Endothelial cell of umbilical vein (primary cell): Measurements from ENCODE around the gene ELMO1.

ENCODE experiments used
- CTCF ChIP-seq, 2 donors: IDR thresholded peaks; 1 replicate in 1 of 2; 2 replicates in 1 of 2; pipeline ENCODE4 v1.5.1; 2011; ENCODE audit warnings: low read length in 2 of 2, mild to moderate bottlenecking in 2 of 2, moderate library complexity in 2 of 2, control low read depth in 1 of 2, inconsistent platforms in 1 of 2, low read depth in 1 of 2; ENCODE audit not compliant: insufficient read depth in 1 of 2; ENCODE audit errors: extremely low read depth in 1 of 2
- JUN ChIP-seq: IDR thresholded peaks from 2 replicates; pipeline ENCODE4 v1.6.1; 2011; ENCODE audit warnings: borderline replicate concordance, low read depth; ENCODE audit not compliant: insufficient read length, insufficient read depth
- MAX ChIP-seq: IDR thresholded peaks from 2 replicates; pipeline ENCODE4 v1.6.1; 2011; ENCODE audit not compliant: insufficient read depth, insufficient read length
- POLR2A ChIP-seq: IDR thresholded peaks from 2 replicates; pipeline ENCODE4 v1.6.1; 2012; ENCODE audit warnings: low read depth, mild to moderate bottlenecking, control low read depth, low read length
- POLR2AphosphoS5 ChIP-seq: IDR thresholded peaks from 2 replicates; pipeline ENCODE4 v1.6.1; 2012; ENCODE audit warnings: low read depth, mild to moderate bottlenecking, control low read depth, low read length, moderate library complexity; ENCODE audit not compliant: insufficient read depth

GRCh38 chr7:37105762-37106161, 342.9 kb downstream of the ELMO1 start:
- TF ChIP-seq CTCF (IDR thresholded peaks at IDR 0.05; ENCODE audit: extremely low read depth in 1 of 2, insufficient read depth in 1 of 2, low read depth in 1 of 2, low read length in 2 of 2): no peak
- TF ChIP-seq POLR2A: no peak
- no peak for TF ChIP-seq MAX
- TF ChIP-seq POLR2AphosphoS5: no peak
- TF ChIP-seq JUN: no peak
